GM21515 (cell line): Measurements from ENCODE around the gene ANKRD40CL.
"Not testable (repeated sequence)": the region's sequence is repeated elsewhere in the genome, so short reads cannot be mapped to it uniquely, and the experiment has no call there.

Experiments
- ATAC-seq: cut with Tn5 transposase; IDR thresholded peaks from one replicate; pipeline ENCODE4 v1.9.1; 2021; ENCODE audit not compliant: unreplicated experiment

ANKRD40CL gene, protein sequence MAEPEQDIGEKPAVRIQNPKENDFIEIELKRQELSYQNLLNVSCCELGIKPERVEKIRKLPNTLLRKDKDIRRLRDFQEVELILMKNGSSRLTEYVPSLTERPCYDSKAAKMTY

DNA sequence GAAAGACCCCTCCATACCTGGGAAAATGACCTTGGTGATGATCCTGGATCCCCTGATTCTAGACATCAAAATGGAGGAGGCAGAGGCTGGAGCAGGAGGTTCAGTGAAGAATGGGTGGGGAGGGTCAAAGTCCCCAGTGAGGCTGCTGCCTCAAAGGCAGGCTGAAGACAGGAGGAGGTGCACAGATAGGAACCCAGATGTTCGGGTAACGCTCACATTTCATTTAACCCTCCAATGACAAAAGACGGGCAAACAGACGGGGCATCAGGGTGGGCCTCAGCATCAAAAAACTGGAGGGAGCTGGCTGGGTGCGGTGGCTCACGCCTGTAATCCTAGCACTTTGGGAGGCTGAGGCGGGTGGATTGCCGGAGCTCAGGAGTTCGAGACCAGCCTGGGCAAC lies at the start of gene ANKRD40CL:
ANKRD40CL (minus strand) TSS at position 73 of the 400 bp plus-strand sequence. CDS start 605 bp downstream, outside the sequence.
- ATAC-seq: no peak

- no peak for ATAC-seq
These were observed 49.0 kb upstream of the ANKRD40CL start for GRCh38 chr17:50816271-50816670.

- no peak for ATAC-seq
These were observed 48.1 kb upstream of the ANKRD40CL start for GRCh38 chr17:50815400-50815799.

- no peak for ATAC-seq
These were observed 46.3 kb upstream of the ANKRD40CL start for GRCh38 chr17:50813583-50813982.

DNA sequence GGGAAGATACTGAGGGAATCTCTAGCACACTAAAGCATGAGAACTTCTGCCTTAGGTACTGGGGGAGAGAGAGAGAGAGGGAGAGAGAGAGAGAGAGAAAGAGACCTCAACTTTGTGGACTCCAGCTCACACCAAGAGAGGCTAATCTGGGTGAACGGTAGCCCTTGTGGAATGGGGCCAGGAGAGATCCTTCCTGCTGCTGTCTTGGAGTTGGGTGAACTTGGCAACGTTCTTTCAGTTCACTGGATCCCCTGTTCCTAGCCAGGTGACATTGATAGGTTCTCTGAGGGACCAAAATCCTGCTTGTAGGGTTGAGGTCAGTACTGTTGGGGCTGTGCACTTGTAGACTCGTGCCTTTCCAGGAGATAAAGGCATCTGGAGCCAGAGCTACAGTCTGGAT lies 41.6 kb upstream of the ANKRD40CL start:
- ATAC-seq: no peak

DNA sequence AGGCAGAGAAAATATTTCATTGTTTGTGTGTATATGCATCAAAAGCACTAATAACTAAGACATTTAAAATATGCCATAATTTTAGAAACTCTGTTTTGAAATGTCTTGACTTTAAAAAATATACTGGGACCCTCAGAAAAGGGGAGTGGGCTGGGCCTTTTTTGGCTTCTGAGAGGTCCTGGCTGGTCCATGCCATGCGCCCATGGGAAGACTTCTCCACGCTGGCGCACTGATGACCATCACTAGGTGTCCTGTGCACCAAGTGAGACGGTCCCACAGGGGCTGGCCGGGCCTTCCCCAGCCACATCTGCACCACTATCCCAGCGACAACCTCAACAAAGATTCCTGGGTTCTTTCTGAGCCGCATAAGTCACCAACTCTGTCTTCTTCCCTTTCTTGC lies 41.1 kb upstream of the ANKRD40CL start:
- ATAC-seq: no peak

- ATAC-seq: no peak
These were observed 40.4 kb upstream of the ANKRD40CL start for GRCh38 chr17:50807675-50808074.

- no peak for ATAC-seq
These were observed 39.7 kb upstream of the ANKRD40CL start for GRCh38 chr17:50807009-50807408.

DNA sequence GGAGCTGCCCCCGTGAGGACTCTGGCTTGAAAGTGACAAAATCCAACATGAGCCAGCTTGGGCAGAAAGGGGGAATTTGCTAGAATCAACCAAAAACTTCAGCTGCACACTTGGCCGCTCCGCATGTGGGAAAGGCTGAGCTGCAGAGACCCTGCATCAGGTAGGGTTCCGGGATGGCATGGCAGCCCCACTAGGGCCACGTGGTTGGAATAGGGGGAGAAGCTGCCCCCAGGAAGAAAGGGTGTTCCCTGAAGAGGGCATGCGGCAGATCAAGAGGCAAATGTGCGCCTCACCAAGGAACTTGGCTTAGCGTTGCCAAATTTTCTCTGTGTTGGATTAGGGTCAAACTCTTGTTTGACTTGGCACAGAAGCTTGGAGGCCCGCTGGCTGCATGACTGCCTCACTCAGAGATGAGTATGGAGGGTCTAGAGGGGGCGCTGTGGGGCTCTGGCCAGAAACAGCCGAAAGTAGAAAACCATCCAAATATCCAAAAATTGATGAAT lies 38.9 kb upstream of the ANKRD40CL start:
- no peak for ATAC-seq

- no peak for ATAC-seq
These were observed 38.2 kb upstream of the ANKRD40CL start for GRCh38 chr17:50805486-50805885.

GRCh38 chr17:50804749-50805475 lies 37.6 kb upstream of the ANKRD40CL start:
- not testable (repeated sequence) for ATAC-seq

- no peak for ATAC-seq
These were observed 36.4 kb upstream of the ANKRD40CL start for GRCh38 chr17:50803676-50804075.

DNA sequence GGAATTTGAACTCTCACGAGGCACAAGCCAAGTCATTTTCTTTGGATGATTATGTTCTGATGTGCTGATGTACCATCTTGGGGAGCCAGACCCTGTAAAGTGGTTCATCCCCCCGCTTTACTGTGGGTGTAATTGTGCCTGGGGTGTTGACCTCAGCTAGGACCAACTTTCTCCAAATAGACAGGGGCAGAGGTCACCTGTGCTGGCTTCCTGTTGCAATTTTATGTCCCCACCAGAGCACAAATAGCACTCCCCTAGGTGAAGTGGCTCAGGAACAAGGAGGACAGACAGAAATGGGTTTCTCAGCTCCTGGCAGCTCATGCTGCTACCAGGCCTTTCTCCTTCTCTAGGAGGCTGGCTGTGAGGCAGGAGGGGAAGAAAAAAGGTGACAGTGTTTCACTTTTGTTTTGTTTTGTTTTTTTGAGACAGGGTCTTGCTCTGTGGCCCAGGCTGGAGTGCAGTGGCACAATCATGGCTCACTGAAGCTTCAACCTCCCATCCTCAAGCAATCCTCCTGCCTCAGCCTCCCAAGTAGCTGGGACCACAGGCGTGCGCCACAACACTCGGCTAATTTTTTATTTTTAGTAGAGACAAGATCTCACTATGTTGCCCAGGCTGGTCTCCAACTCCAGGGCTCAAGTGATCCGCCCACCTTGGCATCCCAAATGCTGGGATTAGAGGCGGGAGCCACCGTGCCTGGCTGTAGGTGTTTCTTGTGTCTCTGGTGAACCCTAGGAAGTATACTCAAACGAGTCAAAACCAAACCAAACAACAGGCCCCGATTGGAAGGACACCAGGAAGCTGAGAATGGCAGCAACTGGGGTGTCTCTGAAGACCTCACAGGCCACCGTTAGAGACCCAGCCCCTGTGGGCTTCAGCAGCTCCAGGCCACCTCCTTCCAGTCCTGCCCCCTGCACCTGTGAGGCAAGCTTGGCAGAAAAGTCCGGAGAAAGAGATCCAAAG lies 35.6 kb upstream of the ANKRD40CL start:
- no peak for ATAC-seq

GRCh38 chr17:50800196-50800700 lies 32.9 kb upstream of the ANKRD40CL start:
- no peak for ATAC-seq

GRCh38 chr17:50799582-50799981 lies 32.3 kb upstream of the ANKRD40CL start:
- no peak for ATAC-seq

GRCh38 chr17:50798424-50799288 lies 31.3 kb upstream of the ANKRD40CL start:
- ATAC-seq: no peak

- no peak for ATAC-seq
These were observed 30.0 kb upstream of the ANKRD40CL start for GRCh38 chr17:50797135-50797810.

- no peak for ATAC-seq
These were observed 27.0 kb upstream of the ANKRD40CL start for GRCh38 chr17:50794361-50794760.

DNA sequence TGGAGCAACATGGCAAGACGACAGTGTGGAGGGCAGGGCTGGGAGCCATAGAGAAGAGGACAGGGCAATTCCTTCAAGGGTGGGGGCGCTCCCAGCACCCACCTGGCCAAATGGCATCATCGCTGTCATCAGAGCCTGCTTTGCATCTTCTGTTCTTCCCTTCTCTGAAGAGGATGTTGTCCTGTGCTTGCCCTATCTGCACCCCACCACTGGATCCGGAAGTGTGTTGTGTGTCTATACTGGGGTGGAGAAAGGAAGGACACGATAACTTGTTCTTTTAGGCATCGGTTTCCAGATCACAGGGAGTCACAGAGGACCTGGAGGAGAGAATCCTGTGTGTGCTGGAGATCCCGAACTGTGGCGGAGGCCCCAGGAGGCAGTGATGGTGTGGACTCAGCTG lies 25.7 kb upstream of the ANKRD40CL start:
- ATAC-seq: no peak

DNA sequence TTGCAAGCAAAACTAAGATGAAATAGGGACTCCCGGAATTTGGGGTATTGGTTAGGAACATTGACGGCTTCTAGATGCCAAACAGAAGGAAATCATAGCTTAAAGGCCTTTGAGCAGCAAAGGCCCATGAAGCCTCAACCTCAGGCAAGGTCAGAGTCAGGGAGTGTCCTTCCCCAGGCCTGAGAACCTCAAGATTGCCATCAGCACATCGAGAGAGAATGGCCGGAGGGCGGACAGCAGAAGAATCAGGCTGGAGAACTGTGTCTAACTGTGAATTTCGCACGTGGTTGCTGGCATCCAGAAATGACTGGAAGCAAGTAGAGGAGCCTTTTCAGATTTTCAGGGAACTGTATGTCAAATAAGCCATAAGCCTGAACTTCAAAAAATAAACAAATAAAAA lies 24.8 kb upstream of the ANKRD40CL start:
- no peak for ATAC-seq
